SIG-M5 (cell line): Measurements from ENCODE around the gene GRIP1.

Experiments
- DNase-seq: peaks from one replicate; lab custom pipeline; 2025; lab: John Stamatoyannopoulos, UW

GRIP1 gene

DNA sequence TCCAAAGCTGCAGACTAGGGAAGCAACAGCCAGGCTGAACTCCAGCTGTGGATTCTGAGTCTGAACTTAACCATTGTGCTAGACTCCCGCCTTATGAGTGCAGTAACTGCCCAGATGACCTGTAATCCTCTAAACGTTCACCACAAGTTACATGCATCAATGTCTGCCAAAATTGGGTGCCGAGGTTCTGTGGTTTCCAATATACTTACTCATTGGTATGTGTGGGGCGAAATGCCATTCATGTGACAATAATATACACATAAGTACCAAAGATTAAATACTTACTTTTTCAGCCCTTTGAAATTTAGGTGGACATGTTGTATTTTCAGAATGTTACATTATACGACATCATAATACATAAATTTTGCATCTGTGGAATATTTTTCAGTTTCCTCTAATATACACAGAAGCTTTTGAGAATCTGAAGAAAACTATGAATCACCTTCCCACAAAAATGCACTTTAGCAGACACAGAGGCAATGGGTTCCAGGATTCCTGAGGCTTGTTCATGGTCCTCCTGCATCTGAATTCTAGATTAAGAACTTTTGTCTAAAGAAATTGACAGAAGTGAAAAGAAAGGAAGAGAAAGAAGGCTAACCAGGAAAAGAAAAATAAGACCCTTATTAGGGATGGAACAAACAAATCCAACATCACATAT lies 31.7 kb downstream of the GRIP1 start:
- no peak for DNase-seq

DNA sequence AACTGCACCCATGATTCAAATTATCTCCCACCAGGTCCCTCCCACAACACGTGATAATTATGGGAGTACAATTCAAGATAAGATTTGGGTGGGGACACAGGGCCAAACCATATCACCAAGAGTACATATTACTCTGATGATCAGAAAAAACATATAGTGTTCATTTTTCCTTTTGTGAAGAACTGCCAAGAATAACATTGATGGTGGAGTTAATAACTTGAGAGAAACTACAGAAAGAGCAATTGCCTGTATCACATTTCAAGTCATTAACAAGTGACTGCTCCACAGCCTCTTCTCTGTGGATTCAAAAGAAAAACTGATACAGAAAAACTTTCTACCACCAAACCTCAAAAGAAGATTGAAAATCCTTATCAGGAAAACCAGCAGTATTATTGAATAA lies 34.7 kb downstream of the GRIP1 start:
- DNase-seq = no peak

DNA sequence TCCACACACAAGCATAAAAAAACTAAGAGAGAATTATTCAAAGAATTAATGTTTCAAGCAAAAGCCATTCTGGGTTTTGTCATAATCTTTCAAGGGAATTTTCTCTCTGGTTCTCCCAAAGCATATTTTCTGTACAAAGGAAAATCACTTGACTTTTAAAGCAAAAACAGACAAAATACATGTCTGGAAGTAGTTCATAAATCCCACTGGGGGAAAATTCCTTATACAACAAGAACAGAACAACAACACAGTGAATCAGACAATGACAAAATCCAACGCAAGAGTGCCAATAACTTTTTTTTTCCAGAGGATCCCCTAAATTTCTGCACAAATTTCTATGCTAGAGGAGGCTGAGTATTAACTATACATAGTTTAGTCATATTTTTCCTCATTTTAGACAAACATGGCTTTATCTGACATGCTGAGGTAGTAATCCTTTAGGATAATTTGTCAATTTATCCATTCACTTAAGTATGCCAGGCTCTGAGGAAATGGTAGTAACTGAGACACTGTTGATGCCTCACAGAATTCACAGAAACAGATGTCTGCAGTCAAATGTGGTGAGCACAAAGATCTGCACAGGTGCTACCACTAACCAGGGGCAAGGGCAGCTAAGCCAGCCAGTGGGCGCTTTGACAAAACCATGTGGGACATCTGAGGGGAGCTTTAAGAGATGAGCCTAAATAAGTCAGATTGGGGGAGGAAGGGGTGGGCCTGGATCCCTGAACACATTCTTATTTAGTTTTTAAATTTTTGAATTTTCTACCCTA lies 38.0 kb downstream of the GRIP1 start:
- DNase-seq = no peak

DNA sequence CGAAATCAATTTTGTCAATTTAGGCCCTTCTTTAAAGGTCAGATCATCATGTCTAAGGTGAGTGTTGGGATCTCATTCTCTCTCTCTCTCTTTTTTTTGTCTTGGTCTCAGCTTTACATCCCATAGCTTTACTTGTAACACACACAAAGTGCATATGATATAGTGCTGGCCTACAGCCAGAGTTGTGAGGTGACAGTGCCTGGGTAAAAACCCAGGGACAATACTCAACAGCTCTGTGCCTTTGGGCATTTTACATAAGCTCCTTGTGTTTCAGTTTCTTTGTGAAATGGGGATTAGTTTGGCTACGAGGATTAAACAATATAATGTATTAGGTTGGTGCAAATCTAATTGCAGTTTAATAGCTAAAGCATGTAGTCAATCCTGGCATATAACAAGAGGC lies 40.2 kb downstream of the GRIP1 start:
- DNase-seq = no peak

DNA sequence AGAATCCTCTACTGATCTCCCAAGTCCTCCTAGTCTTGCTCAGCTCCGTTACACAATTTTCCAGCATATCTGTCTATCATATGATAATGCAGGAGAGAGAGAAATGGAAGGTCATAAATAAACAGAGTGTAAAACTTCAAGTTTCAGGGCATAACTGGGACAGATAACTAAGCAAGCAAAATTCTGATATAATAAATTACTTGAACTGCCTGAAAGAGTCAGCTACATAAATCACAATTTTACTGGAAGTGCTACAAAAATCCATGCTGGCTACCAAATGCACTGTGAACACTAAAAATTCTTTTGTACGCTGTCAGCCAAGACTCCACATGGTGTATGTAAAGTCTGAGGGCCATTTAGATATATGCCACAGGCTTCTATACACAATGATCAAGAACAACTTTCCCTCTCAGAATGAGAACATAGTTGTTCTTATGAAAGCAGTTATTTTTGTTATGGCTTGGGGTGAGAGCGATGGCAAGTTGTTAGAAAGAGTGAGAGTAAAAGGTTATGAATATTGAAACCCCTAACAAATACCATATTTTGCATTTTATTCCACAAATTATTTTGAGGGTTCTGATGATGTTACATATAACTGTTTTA lies 41.1 kb downstream of the GRIP1 start:
- no peak for DNase-seq

DNA sequence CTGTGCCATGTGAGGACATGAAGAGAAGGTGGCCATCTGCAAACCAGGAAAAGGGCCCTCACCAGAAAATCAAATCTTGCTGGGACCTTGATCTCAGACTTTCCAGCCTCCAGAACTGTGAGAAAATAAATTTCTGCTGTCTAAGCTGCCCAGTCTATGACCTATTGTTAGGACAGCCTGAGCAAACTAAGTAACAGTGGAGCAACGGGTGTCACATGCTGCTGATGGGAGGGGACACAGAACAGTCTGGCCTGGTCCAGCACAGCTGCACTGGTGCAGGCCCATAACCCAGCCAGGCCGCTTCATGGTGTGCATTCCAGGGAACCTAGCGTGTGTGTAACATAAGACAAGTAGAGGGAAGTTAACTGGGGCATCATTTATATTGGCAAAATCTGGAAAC lies 42.1 kb downstream of the GRIP1 start:
- no peak for DNase-seq

DNA sequence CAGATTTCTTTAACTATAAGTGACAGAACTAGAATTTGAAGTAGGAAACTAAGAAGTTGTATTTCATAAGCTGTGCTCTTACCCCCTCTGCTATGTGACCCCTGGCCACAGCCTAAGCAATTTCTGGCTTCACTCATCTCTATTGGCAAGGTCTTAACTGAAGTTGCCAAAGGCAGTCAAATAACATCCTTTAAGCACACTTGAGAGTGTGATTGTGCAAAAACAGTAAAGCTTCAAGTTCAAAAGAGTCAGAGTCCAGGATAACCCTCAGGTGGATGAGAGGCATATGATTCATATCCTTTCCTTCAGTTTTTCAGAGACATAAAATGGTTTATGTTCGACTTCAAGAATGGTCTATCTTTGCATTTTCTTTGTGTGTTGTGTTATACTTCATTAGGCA lies 45.2 kb downstream of the GRIP1 start:
- DNase-seq = no peak

DNA sequence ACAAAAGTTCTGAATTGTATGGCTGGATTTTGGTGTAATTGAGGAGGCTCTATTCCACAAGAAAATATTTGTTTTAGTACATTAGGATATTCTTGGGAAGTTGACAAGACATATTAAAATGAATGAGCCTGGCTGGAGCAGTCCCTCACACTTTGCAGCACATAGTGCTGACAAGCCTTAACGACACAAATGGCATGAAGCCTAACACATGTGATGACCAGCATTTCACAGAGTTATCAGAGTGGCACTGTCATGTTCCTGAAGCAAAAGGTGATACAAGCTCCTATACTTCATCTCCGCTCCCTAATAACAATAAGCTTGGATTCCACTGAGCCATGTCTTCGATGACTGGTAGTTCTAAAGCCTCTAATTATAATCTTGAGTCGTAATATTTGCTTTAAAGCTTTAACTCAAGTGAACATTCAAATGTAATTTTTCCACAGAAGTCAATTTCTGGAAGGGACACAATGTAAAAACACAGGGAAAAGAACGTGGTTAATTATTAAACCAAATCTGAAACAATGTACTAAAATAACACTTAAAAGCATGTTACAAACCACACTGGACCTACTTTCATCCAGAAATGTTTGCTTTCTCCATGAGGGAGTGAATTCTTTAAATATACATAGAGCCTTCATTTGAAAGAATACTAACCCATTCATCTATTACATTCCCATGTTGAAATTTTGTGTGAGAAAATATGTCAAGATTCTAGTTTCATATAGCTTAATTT lies 49.6 kb downstream of the GRIP1 start:
- DNase-seq = no peak

DNA sequence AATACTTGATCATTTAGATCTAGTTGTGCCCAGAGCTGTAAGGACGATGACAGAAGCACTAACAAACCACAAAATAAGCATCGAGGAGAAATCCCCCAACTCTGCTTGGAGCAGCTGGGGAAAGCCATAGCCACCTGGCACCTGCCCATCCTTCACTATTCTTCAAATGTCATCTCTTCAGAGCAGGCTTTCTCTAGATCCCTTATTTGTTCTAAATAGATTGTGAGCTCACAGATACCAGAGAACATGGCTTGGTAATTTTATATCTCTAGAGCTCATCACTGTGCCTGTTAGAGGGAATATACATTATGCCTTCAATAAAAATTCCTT lies 50.9 kb downstream of the GRIP1 start:
- DNase-seq = no peak

DNA sequence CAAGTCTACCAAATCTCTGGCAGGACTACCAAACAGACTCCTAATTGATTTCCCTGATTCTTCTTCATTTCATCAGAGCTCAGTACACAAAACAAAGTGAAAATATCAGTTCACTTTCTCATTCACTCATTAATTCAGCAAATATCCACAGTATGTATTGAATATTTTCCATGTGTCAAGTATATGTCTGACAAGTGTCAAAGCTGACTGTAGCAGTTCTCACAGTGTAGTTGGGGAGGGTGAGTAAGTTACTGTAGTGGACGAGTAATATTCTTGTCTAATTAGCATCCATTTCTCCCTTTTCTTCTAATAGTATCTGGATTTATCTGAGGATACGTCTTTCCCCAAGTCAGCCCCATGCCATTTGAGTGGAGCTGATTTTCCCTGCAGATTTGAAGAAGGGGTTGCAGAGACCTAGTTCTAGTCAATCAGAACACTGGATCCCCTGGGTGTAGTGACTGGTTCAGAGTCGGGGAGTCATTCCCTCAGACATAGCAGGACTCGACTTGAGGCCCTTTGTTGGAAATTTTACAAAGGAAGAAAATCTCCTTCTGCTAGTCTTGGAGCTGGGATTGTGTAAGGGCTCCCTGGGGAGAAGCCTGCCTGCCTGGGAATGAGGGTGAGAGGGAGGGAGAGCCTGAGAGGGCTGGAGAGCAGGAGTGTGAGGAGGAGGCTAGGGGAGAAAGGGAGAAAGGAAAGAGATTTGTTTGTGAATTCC lies 51.4 kb downstream of the GRIP1 start:
- no peak for DNase-seq

DNA sequence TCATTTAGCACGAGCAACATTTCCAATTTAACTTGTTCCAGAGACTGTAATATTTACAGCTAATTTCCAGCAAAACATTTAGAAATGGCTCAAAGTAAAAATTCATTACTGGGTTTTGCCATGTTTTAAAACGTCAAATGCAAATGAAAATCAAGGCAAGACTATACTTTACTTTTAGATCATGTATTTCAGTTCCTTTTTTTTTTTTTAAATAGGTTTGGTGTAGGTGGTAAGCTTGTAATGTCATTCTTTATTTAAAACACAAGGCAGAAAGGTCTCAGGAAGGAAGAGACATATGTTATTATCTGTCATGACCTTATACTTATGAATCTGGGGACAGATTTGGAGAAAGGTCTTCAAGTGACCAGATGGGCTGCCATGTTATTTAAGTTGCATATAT lies 54.1 kb downstream of the GRIP1 start:
- no peak for DNase-seq

DNA sequence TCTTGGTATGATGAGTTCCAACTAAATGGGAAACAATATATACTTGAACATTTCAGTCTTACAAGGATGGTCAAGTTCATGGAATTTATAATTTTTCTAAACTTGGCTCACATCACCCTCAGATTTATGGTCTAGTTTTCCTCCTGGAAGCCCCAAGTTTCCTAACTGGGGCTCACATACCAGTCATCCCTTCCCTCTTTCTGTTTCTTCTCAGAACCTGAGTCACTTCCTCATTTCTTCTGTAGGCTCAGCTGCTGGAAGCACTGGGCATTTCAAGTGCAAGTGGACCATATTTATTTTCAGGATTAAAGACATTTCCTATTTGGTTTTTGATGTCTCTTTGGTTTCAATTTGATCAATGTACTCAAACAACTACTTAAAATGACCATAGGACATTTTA lies 55.4 kb downstream of the GRIP1 start:
- DNase-seq = no peak

DNA sequence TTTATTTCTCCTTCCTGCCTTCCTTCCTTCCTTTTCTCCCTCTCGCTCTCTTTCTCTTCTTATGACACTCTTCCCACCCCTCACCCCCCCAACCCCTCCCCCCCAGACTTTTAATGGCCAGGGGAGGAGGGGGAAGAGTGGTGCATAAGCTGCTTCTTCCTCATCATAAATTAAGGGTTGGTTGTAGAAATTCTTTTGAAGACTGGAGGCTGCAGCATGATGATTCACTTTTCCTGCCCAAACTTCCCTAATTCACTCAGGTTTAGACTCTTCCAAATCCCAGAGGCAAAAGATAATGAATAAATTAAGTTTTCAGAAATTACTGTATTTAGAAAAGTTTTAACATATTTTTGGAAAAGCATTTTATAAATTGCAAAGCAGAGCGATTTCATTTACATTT lies 58.2 kb downstream of the GRIP1 start:
- DNase-seq = no peak

DNA sequence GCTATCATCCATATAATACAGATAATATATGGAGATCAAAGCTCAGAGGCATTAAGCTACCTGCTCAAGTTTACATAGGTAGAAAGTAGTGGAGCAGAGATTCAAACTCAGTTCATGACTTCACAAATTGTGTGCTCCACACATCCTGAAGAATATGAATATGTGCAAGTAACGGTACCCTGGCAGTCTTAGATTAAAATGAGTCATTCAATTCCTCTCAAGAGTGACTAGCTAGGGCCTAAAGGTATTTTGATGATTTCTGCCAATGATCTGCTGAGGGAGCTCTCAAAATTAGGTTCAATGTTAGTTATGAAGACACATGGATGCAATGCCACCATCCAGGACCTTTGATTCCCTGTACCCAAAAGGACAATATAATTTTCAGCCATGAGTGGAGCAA lies 58.9 kb downstream of the GRIP1 start:
- no peak for DNase-seq

DNA sequence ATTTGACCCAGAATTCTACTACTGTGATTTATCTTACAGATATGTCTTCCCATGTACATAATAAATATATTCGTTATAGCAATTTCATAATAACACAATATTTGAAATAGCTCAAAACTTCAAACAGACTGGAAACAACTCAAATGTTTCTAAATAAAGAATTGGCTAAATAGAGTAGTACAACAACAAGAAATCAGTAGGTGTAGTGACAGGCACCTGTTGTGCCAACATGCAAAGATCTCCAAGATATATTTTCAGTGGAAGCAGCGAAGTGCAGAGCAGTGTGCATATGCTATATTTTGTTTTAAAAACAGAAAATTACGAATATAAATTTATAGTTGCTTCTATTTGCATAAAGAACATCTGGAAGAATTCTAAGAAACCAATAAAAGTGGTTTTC lies 60.9 kb downstream of the GRIP1 start:
- no peak for DNase-seq

DNA sequence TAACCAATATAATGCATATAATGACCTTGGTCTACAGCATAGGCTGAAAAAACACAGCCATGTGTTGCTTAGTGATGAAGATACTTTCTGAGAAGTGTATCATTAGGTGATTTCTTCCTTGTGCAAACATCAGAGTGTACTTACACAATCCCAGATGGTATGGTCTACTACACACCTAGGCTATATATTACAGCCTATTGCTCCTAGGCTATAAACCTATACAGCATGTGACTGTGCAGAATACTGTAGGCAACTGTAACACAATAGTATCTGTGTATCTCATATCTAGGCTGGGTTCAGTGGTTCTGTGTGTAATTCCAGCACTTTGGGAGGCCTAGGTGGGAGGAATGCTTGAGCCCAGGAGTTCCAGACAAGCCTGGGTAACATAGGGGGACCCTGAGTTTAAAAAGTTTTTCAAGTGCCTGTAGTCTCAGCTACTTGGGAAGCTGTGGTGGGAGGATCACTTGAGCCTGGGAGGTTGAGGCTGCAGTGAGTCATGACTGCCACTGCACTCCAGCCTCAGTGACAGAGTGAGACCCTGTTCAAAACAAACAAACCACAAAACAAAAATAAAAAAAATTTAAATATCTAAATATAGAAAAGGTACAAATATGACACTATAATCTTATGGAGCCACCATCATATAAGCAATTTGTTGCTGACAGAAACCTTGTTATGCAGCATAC lies 66.6 kb downstream of the GRIP1 start:
- no peak for DNase-seq

DNA sequence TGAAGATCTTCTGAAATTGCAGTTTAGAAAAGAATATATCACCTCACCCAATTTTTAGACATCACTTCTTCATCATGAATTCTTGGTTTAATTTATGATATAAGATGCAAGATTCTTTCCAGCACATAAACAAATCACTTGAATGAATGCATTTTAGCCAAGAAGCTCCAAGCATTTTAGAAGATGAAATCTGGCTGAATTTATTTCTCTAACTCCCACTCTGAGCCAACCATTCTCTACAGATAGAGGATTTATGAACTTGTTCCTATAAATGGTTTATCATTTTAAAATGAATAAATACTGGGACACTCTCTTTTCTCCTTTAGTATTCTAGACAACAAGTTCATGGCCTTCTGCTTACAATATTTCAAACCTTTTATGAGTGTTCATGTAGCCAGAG lies 71.7 kb downstream of the GRIP1 start:
- no peak for DNase-seq

DNA sequence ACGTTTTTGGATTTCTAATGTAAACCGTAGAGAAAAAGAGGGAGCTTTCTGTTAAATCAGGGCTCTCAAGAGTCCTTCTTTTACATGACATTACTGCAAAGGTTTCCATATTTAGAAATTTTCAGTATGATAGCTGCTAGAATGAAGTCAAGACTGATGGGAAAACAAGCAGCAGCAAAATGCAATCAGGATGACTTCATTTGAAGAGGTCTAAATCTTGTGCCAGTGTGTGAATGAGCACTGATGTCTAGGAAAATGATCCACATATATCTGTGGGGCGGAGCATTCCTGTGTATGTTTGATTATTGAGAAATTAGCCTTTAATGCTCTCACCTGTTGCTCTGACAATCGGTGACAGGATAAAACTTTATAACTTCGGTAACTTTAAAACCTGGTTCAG lies 73.6 kb downstream of the GRIP1 start:
- DNase-seq = no peak

DNA sequence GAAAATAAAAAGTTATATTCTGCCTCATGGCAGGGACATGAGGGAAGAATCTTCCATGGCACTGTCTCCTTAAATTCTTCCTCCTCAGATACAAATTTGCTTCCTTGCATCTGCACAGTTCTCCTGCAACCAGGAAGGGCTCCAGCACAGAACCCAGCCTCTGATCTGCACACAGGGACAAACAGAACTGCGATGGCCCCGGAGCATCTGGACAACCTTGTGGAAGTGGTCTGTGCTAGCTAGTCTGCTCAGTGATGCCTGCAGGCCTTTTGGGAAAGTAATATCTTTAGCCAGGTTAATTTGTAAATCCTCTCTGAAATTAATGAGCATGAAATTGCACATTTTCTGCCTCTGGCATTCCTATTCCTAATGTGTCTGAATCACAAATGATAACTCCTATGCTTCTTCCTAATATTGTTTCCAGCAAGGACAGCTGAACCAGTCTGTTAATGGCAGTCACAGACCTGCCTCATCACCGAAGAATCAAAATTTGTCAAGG lies 74.8 kb downstream of the GRIP1 start:
- DNase-seq = no peak

DNA sequence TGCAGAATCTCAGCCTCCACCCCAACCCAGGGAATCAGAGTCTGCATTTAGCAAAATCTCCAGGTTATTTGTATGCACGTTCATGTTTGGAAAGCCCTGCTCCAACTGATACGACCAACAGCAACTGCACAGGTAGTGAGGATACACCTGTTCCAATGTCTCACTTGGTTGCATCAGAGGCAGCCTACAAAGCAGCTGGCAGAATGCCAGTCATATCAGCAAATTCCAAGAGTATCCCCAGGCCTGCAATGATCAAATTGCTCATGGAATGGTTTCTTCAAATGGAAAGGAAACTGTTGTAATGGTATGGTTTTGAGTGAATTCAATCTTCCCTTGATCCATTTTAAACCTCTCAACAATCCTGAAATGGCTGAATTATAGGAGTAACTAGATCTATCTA lies 75.4 kb downstream of the GRIP1 start:
- no peak for DNase-seq

DNA sequence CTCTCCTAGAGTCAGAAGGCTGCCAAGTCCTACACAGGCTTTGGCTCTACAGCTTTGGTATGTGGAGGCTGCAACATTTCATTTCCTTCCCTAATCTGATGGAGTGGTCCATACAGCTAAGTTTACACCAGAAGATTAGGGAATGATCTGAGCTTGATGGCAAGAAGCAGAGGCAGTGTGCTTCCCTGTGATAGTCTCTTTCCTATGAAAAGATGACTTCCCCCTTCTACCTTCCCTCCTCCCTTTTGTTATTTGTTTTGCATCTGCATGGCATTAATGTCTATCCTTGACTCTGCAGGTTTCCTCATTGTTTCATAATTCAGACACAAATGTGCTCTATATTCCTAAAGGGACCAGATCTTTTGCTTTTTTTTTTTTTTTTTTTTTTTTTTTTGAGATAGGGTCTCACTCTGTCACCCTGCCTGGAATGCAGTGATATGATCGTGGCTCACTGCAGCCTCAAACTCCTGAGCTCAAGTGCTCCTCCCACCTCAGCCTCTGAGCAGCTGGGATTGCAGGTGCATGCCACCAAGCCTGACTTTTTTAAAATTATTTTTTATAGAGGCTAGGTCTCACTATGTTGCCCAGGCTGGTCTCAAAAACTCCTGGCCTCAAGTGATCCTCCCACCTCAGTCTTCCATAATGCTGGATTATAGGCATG lies 76.3 kb downstream of the GRIP1 start:
- DNase-seq = no peak
